Type B pancreatic cell (in vitro differentiated cells): ENCODE measurements around the gene TUBGCP3. TPM values are rescaled to one million over a fixed set of nuclear protein-coding genes. Genes with fewer than 3 reads are reported as not detected.

Experiments used
- DNase-seq: peaks from one replicate; pipeline ENCODE4 v3.0.0; 2021; ENCODE audit warnings: mixed read lengths; ENCODE audit not compliant: unreplicated experiment; ENCODE audit errors: extremely low spot score
- H3K27ac Mint-ChIP-seq: 2 replicates; pipeline ENCODE4 v1.8.0; 2021; ENCODE audit warnings: mild to moderate bottlenecking, mixed read lengths
- H3K27me3 Mint-ChIP-seq: 2 replicates; pipeline ENCODE4 v1.8.0; 2021; ENCODE audit warnings: mixed read lengths
- H3K36me3 Mint-ChIP-seq: 2 replicates; pipeline ENCODE4 v1.8.0; 2021; ENCODE audit warnings: mixed read lengths
- H3K4me1 Mint-ChIP-seq: one replicate; pipeline ENCODE4 v1.8.0; 2021; ENCODE audit warnings: mixed read lengths; ENCODE audit not compliant: unreplicated experiment
- H3K4me3 Mint-ChIP-seq: 2 replicates; pipeline ENCODE4 v1.8.0; 2021; ENCODE audit warnings: mild to moderate bottlenecking, mixed read lengths
- H3K9me3 Mint-ChIP-seq: 2 replicates; pipeline ENCODE4 v1.8.0; 2021; ENCODE audit warnings: mixed read lengths
- total RNA-seq: library from RNA; stranded (reverse); gene quantifications from 2 replicates; pipeline ENCODE4 v1.2.1, GENCODE V29; 2021; ENCODE audit warnings: low replicate concordance
- TF ChIP-seq, protein P1 (sequence below): fragments of 200-600 bp; sonication (generic); conservative IDR thresholded peaks from 2 replicates; pipeline ENCODE4 v1.5.0; 2021; ENCODE audit warnings: antibody characterized with exemption, mild to moderate bottlenecking

TUBGCP3 gene
- total RNA-seq, 1 donor from 2014 or later = 34.0 TPM

DNA sequence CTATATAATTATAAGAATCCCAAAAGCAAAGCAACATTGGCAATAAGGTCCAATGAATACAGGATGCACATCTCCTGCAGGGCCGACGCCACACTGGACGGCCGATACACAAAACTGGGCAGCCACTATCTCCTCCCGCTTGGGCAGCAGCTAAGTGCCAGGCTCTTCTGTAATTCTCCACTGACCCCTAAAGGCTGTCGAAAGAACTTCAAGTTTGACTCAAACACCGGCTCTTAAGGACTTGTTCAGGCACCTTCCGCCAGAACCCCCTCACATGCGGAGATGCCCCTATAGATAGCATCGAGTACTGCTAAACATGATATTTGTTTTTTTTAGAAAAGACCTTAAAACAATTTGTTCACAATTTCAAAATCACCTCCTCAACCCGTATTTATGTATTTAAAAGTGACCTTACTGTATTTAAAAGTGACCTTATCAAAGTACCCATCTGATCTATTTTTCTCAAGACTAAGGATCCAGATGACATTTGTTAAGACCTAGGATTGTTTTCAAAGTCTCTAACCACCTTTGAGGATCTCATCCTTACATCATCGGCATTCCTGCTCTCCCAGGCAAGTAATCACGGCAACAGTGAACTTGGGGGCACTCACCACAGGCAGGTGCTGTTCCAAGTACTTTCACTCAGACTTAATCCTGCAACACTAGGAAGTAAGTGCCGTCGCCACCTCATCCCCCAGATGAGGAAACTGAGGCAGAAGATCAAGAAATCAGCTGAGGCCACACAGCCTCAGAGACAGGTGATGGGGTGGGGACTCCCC is 77.8 kb downstream of the TUBGCP3 start:
- Mint-ChIP-seq H3K4me1 (peaks cover 10% of the 10 kb centered on the region), H3K27ac (peak overlapping the region; percentile 7), H3K9me3 (no peaks in the 10 kb centered on the region), H3K27me3 (no peaks in the 10 kb centered on the region), H3K36me3 (peaks cover 14% of the 10 kb centered on the region), H3K4me3 (no peak overlapping the region)
- no peak for DNase-seq
- TF ChIP-seq, protein P1, sequence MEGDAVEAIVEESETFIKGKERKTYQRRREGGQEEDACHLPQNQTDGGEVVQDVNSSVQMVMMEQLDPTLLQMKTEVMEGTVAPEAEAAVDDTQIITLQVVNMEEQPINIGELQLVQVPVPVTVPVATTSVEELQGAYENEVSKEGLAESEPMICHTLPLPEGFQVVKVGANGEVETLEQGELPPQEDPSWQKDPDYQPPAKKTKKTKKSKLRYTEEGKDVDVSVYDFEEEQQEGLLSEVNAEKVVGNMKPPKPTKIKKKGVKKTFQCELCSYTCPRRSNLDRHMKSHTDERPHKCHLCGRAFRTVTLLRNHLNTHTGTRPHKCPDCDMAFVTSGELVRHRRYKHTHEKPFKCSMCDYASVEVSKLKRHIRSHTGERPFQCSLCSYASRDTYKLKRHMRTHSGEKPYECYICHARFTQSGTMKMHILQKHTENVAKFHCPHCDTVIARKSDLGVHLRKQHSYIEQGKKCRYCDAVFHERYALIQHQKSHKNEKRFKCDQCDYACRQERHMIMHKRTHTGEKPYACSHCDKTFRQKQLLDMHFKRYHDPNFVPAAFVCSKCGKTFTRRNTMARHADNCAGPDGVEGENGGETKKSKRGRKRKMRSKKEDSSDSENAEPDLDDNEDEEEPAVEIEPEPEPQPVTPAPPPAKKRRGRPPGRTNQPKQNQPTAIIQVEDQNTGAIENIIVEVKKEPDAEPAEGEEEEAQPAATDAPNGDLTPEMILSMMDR = peak; percentile 77

DNA sequence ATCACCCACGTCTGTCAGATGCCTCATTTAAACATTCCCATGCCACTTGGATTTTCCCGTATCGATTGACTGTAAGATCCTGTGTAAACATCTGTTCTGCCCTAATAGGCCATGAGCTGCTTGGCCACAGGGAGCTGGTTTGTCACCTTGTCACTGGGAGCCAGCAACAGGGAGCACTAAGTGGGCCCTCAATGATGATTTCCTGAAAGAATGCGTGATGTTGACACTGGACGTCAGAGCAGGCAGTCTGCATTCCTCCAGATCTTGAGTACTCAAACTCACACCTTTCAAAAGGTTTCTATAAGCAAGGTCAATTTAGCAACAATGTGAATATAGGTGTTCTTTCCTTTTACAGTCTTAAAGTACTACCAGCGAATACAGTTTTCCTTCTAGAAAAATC is 78.8 kb downstream of the TUBGCP3 start:
- Mint-ChIP-seq H3K4me3 (no peak overlapping the region), H3K27ac (peak overlapping the region; percentile 42), H3K4me1 (peaks cover 10% of the 10 kb centered on the region), H3K9me3 (no peaks in the 10 kb centered on the region), H3K36me3 (peaks cover 19% of the 10 kb centered on the region), H3K27me3 (no peaks in the 10 kb centered on the region)
- TF ChIP-seq, protein P1 = no peak
- DNase-seq = no peak

DNA sequence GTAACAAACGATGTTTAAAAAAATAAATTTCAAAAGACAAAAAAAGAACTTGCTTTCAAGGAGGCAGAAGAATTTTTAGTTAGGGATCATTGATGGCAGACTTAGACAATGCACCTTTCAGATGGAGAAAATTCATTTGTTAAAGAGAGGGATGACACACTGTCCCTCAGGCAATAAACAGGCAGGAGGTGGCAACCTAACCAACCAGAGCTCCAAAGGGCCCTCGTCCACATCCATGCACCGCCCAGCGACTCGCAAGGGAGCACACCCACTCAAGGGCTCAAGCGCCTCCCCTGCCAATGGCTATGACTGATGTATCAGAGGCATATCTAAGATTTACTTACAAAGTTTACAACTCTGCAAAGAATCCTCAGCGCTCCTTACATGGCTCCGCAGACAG is 81.9 kb downstream of the TUBGCP3 start:
- Mint-ChIP-seq H3K36me3 (peaks cover 25% of the 10 kb centered on the region), H3K27me3 (no peaks in the 10 kb centered on the region), H3K27ac (no peak overlapping the region), H3K9me3 (no peaks in the 10 kb centered on the region), H3K4me3 (no peak overlapping the region), H3K4me1 (peaks cover 10% of the 10 kb centered on the region)
- TF ChIP-seq, protein P1 = no peak
- no peak for DNase-seq

DNA sequence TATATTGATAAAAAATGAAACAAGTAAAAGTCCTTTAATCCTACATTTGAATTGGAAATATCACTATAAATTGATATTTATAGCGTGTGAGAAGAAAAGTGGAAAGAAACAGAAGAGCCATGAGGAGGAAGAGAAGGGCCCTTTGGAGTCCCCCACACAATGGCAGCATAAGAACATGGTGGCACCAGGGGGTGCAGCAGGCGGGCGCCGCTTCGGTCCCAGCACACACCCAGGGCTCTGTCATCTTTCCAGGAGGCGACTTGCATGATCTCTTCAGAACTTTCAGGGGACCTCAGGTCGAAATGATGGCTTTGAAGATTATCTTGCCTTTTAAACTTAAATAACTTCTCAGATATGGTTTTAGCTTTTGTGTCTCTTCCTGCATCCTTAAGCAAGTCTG is 91.8 kb downstream of the TUBGCP3 start:
- no peak overlapping the region for H3K4me3 Mint-ChIP-seq

DNA sequence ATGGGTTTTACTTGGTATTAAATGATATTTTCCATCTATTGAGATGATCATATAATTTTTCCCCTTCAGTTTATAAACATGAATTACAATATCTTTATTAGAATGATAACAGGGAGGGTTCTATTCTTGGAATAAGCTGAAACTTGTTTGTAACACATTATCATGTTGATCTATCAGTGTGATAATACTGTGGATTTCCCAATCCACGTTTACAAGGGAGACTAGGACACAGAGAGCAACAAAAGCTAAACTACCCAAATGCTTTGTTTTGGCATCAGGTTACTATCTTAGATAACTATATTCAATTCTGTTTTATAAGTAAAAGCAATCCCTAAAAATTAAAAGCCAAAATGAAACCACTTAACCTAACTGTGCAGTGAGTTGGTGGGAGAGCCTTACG is 92.5 kb downstream of the TUBGCP3 start:
- peaks cover 19% of the 10 kb centered on the region for H3K36me3 Mint-ChIP-seq
- no peaks in the 10 kb centered on the region for H3K9me3 Mint-ChIP-seq
- no peak overlapping the region for H3K4me3 Mint-ChIP-seq
- H3K27me3 Mint-ChIP-seq = no peaks in the 10 kb centered on the region
- no peak overlapping the region for H3K27ac Mint-ChIP-seq
- TF ChIP-seq, protein P1 = no peak
- no peak for DNase-seq
- H3K4me1 Mint-ChIP-seq = no peaks in the 10 kb centered on the region

More for the DNA sequence above, 91.8 kb downstream of the TUBGCP3 start:
- H3K27me3 Mint-ChIP-seq = no peaks in the 10 kb centered on the region
- TF ChIP-seq, protein P1 = no peak
- H3K4me1 Mint-ChIP-seq = no peaks in the 10 kb centered on the region
- no peaks in the 10 kb centered on the region for H3K9me3 Mint-ChIP-seq
- DNase-seq = no peak
- H3K36me3 Mint-ChIP-seq = peaks cover 15% of the 10 kb centered on the region
- H3K27ac Mint-ChIP-seq = no peak overlapping the region
